ENCODE results near the gene CSNK1G2.
"Not testable (repeated sequence)": the region's sequence is repeated elsewhere in the genome, so short reads cannot be mapped to it uniquely, and the experiment has no call there.

The CSNK1G2 gene

DNA sequence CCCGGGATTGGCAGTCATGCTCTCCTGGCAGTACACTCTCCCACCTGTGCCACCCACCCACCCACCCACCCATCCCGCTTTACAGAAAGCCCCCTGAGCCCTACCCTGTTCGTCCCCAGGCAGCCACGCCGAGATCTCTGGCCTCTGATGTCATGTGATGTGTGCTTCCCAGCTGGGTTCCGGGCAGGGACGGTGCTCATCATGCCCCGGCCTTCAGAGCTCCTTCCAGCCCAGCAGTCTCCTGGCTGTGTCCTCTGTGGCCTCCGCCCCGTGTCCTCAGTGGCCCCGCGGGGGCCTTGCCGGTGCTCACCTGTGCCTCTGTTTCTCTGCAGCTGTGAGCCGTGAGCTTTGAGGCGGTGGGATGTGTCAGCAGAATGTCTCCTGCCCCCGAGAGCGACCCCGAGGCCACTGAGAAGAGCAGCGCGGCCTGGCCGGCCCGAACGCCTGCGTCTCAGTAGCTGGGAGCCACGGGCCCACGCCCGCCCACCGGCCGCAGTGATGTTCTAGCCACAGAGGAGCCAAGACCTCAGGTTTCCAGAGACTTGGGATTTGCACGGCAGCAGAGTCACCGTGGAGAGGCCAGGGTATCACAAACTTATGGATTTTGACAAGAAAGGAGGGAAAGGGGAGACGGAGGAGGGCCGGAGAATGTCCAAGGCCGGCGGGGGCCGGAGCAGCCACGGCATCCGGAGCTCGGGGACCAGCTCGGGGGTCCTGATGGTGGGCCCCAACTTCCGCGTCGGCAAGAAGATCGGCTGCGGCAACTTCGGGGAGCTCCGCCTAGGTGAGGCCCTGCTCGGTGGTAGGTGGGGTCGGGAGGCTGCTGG lies 28.4 kb downstream of the CSNK1G2 start:
- no peak for DNase-seq

DNA sequence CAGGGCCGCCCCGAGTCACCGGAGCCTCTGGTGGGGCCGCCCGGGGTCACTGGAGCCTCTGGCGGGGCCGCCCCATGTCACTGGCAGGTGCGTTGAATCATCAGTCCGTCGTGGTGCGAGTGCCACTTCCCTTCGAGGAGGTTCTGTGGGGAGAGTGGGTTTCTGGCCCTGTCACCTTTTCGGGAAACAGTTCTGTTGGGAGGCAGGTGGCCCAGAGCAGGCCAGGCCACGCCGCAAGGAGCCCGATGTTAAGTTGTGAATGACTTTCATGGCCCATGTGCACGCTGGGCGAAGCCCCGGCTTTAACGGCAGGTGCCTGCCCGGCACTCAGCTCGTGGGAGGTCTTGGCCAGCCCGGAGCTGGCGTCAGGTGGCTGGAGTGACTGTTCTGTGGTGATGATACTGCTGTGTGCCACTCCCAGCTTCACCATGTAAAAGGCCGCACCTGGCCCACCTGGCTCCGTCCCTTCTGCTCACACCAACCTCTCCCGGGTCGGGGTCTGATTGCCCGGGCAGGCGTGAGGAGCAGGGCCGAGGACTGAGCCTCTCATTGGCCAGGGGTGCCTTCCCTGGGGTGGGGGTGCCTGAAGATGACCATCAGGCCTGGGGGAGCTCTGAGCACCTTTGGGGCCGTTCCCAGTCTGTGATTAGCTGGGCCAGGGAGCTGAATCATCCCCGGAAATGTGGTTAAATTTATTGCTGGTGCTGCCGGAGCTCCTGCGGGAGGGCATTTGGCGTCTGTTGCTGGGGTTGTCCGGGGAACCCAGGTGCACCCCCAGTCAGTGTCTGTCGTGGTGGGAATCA lies 29.2 kb downstream of the CSNK1G2 start:
- DNase-seq, result no peak

DNA sequence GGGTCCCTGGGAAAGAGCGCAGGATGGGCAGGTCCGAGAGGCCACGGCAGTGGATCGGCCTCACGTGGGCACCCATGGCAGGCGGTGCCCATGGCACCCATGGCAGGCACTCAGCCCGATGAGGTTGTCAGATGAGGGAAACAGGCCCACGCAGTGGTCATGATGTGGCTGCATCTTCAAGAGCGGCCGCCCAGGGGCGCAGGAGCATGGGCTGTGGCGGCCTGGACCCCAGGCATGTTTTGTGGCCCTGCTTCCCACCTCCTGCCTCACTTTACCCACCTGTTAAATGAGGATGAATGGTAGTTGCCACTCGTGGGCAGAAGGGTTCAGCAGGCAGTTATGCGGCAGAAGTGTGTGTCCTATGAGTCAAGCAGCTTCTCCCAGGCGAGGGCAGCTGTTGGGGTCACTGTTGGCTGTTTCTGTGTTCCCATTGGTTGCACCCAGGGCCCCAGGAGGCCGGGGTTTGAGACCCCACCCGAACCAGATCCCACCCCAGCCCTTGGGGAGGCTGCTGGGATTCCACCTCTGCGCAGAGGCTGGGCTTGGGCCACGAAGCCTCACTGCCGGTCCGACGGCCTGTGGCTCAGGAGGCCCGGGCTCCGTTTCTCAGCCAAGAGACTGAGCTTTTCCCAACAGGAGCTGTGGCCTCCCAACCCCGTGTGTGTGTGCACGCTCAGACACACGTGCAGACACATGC lies 30.0 kb downstream of the CSNK1G2 start:
- no peak for DNase-seq

DNA sequence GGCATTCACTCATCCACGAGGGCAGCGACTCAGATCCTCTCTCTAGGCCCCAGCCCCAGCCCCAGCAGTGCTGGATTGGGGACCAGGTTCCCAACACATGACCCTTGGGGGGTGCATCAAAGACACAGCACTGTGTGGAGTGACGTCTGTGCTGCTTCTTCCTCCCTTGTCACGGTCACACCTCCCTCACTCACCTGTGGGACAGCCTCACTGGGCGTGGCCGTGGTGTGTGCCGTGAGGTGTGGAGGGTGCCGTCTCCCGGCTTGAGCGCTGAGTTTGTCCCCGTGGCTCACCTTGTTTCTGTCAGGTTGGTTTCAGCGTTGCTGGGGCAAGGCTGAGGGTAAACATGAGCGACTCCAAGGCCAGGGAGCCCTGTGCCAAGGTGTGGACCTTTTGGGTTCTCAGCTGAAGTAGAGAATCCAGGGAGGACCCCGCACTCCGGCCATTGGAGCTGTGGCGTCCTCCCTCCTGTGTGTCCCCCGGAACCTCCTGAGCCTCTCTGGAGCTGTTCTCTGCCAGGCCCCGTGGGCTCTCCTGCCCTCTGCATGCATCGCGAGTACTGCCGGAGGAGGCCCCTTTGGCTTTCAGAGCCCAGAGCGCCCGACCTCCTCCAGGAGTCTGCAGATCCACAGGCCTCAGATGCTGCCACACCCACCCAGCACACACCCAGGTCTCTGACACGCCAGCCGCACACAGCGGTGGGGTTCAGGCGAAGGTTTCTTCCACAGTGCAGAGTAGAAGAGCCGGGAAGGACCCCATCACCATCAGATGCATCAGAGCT lies 33.6 kb downstream of the CSNK1G2 start:
- DNase-seq, result no peak

DNA sequence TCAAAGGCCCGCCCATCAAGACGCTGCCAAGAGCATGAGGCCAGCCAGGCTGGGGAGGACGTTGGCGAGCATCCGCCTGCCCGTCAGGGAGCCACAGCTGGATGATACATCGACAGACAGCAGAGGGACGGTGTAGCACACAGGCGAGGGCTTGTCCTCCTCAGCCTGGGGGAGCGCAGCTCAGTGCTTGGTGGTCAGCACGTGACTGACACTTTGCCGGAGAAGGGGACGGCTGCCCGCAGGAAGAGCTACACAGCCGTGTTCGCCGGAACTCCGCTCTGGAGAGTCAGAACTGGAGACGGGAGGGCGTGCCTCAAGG lies 34.1 kb downstream of the CSNK1G2 start:
- DNase-seq, result no peak

DNA sequence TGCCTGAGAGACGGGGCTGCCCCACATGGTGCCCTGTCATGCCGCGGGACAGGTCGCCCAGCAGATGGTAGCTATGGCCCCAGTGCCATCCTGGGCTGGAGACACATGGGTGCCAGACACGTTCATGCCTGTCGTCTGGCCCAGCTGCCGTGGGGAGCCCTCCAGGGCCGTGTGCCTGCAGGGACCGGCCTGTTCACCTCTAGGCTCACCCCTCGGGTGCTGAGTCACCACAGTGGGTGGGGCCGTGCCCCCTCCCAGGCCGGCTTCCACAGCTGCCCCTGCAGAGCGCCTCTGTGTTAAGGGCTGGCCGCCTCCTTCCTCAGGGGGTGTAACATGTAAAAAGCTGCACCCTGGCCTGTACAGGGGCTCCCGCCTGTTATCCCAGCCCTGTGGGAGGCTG lies 36.1 kb downstream of the CSNK1G2 start:
- DNase-seq, result no peak

DNA sequence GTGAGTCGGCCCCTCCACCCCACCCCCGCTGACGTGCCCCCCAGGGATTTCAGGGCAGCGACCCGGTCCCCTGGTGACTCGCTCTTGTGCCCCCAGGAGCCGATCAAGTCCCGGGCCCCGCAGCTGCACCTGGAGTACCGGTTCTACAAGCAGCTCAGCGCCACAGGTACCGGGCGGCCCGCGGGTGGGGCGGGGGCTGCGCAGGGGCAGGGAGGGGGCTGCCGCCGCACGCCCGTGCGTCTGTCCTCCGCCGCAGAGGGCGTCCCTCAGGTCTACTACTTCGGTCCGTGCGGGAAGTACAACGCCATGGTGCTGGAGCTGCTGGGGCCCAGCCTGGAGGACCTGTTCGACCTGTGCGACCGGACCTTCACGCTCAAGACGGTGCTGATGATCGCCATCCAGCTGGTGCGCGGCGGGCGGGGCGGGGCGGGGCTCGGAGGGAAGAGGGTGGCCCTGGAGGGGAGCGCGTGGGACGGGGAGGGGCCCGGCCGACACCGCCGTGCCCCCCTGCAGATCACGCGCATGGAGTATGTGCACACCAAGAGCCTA lies 37.4 kb downstream of the CSNK1G2 start:
- DNase-seq, result no peak

DNA sequence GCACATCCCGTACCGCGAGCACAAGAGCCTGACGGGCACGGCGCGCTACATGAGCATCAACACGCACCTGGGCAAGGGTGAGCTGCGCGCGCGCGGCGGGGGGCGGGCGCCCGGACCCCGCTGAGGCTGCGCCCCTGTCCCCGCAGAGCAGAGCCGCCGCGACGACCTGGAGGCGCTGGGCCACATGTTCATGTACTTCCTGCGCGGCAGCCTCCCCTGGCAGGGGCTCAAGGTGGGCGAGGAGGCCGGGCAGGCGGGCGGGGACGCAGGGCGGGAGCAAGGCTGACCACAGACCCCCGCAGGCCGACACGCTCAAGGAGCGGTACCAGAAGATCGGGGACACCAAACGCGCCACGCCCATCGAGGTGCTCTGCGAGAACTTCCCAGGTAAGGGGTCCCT lies 38.0 kb downstream of the CSNK1G2 start:
- DNase-seq, result no peak

DNA sequence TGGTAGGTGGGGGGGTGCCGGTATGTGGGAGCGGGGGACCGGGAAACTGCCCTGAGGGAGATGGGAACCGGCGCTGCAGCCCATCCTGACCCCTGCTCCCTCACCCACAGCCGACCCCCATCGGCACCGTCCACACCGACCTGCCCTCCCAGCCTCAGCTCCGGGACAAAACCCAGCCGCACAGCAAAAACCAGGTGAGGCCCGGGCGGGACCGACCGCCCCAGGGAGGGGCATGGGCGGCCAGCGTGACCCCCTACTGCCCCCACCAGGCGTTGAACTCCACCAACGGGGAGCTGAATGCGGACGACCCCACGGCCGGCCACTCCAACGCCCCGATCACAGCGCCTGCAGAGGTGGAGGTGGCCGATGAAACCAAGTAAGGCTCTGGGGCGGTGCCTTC lies 38.7 kb downstream of the CSNK1G2 start:
- no peak for DNase-seq

DNA sequence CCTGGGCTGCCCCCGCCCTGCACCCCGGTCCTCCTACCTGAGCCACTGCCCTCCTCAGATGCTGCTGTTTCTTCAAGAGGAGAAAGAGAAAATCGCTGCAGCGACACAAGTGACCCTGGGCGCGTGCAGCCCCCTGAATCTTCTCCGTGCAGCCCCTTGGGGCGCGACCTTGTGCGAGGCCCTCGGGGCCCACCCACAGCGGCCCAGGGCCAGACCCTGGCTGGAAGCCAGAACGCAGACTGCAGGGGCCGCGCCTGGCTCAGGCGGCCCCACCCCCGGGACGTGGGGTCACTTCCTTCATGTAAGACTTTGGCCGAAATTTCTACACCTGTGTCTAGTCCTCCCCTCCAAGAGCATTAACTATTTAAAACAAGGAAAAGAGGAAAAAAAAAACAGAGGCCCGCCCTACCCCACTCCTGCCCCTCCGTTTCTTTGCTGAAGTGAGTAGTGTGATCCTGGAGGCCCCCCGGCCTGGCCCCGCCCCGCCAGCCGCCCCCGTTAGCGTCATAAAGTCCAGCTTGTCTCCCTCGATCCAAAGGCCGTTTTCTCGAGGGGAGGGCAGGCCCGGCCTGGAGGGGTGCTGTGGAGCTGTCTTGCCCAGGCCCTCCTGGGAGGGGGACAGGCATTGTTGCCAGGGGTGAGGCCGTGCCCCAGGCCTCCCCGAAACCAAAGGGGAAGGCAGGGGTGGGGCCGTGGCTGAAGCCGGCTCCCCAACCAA lies 39.3 kb downstream of the CSNK1G2 start:
- no peak for DNase-seq

DNA sequence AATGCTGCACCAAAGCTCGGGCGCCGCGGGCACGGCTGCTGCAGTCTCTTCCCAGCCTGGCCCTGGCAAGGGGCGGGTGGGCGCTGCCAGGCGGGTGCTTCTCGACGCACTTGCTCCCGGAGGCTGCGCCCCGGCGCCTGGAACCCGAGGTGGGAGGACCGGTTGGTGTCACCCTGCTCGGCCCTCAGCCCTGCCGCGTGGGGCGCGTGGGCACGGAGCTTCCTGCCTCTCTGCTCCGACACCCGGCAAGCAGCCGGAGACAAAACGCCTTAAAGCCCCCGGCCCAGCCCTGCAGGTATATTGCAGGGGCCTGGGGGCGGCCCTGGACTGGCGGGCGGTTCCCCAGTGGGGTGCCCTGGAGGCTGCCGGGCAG lies 39.8 kb downstream of the CSNK1G2 start:
- no peak for DNase-seq

DNA sequence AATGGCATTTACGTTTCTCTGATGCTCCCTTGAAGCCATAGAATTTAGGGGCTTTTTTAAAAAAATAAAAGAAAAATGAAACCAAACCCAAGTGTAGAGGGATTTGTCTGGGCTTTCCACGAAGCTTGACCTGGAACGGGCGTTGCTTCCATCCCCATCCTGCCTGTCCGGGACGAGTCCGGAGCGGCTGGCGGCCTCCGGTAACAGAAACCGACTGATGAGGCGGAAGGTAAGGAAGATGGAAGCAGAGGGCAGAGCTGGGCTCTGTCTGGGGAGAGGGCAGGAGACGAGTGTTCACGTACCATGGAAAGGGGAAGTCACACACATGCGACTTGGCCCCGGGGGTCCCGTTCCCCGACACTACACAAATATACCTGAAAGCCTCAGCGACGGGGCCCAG lies 40.3 kb downstream of the CSNK1G2 start:
- no peak for DNase-seq

DNA sequence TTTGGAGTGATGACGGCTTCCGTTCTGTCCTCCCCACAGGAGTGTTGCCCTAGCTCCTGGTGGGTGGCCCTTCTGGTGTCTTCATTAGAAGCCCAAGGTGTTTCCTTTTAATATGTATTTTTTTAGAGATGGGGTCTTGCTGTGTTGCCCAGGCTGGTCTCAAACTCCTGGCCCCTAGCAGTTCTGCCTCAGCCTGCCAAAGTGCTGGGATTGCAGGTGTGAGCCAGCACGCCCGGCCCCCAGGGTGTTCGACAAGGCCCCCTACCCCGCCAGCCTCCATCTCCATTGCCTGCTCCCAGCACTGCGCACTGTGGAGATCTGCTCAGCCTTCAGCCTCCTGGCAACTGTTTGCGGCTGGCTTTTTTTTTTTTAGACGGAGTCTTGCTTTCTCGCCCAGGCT lies 43.4 kb downstream of the CSNK1G2 start:
- no peak for DNase-seq

DNA sequence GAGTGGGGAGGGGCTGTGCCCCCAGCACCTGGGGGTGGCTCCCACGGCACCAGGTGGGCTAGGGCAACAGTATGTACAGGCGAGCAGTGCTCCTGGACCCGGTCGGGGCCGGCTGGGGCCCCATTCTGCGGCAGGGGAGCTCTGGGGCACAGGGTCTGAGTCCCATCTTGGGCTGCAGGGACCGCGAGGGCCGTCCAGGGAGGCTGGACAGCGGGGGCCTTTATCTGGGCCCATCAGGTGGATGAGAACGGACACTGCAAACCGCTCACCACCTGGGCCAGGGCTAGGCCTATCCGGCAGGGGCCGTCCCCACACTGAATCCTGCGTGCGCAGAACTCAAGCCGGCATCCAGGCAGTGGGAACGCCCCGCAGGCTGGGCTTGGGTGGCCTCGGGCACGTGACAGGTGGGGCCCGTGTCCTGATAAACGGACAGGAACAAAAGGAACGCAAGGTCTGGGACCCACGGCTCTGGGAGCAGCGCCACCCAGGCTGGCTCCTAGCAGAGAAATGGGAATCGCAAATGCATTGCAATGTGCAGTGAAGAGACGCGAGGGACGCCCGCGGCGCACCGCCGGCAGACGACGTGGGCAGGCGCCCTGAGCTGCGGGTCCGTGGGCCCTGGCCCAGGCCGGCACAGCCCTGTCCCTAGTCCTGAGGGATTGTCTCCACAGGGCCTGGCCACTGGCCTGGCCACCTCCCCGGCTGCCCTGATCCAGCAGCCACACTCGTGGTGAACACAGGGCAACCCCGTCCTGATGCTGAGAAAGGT lies 44.8 kb downstream of the CSNK1G2 start:
- DNase-seq, result no peak

DNA sequence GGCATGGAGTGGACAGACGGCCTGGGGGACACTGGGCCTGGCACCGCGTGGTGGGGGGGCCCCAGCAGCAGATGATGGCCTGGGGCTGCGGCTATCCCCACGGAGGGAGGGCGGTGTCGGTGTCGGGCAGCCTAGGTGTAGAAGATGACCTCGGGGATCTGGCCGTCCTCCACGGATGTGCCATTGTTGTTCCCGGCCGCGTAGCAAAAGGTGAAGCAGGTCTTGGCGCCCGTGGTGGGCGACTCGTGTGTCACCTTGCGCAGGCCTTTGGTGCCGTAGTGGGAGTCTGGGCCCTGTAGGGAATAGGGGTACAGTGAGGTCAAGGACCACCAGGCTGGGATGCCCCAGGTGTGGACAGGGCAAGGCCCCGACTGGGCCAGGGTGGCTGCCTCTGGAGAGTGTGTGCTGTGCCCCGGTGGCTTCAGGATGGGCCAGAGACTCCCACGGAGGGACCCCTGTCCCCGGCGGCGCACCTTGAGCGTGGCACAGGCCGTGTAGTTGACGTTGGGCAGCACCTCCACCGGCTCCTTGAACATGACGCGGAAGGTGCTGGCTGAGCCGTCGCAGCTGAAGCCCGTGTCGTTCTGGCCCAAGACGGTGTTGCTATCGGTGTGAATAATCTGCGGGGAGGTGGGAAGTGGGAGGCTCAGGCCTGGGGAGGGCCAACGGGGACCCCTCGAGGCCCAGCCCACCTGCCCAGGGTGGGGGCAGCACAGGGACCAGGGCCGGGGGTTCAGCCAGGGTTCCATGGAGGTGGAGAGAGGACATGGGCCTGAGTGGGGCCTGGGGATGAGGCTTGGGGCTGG lies 45.6 kb downstream of the CSNK1G2 start:
- DNase-seq, result no peak

DNA sequence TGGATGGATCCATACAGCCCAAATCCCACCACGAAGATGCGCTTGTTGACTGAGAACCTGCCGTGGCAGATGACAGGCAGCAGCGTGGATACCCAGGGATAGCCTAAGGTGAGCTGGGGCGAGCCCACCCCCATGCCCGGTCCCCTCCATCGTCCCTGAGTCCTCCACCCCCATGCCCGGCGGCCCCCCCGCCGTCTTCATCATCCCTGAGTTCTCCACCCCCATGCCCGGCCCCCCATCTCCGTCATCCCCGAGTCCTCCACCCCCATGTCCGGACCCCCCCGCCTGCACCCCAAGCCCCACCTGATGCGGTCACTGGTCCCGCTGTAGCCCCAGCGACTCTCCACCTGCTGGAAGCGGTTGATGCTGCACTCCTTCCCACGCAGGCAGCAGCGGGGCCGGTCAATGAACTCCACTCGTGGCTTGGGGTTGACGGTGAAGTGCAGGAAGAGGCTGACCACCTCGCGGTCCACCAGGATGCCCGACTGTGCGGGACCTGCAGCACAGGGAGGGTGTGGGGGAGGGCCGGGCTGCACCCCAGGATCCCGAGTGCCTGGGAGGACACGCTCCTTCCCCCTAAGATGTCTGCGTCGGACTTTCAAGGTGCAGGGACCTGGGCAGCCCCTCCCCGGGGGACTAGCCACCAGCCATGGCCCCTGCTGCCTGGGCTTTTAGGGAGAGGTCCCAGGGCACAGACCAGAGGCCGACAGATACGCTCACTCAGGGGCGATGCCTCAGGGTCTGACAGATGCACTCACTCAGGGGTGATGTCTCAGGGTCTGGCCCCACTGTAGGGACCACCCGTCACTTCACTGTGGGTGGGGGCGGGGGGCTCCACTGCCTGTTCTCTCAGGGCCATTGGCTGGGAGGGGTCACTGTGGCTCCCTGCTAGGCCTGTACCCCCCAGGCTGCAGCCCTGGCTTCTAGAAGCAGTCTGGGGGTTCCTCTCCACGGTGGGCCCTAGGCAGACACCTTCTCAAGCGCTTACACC lies 46.5 kb downstream of the CSNK1G2 start:
- DNase-seq, result no peak

DNA sequence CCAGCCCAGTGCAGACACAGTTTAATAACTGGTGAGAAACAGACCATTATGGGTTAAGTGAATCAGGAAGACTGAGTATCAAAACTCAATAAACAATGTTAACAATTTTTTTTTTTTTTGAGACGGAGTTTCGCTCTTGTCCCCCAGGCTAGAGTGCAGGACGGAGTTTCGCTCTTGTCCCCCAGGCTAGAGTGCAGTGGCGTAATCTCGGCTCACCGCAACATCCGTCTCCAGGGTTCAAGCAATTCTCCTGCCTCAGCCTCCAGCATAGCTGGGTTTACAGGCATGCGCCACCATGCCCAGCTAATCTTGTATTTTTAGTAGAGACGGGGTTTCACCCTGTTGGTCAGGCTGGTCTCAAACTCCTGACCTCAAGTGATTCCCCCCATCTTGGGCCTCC lies 47.5 kb downstream of the CSNK1G2 start:
- DNase-seq, result not testable (repeated sequence)

DNA sequence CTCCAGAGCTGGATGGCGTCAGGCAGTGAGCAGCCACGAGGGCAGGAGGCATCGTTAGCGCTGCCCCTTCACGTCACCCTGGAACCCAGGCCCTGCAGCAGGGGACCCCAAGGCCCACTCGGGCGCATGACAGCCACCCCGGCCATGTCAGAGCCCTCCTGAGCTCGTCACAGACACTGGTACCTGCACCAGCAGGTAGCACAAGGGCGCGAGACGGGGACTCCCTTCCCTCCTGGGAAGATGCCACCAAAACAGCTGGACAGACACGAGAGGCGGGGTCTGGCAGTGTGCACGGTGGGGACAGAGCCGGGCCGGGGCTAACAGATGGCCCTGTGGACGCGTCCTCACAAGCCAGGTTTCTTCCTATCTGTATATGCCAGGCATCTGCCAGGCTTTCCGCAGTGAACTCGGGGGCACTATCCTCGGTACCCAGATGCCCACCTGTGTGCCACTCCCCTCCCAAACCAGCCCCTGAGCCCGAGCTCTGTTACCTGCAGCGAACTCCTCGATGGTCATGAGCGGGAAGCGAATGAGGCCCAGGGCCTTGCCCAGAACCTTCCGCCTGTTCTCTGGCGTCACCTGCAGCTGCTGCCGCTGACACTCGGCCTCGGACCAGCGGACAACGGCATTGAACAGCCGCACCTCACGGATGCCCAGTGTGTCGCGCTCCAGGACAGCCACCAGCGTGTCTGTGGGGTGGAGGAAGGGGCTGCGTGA lies 48.7 kb downstream of the CSNK1G2 start:
- no peak for DNase-seq

Data from fibroblast of skin of back (primary cell).